HEK293T (cell line): ENCODE data around the gene PHF10.

Experiments used
- ARNT ChIP-seq: fragments of 450-650 bp; IDR thresholded peaks from 2 replicates; pipeline ENCODE4 v1.6.1; 2017; ENCODE audit warnings: mild to moderate bottlenecking
- BHLHE40 ChIP-seq: fragments of 450-650 bp; IDR thresholded peaks from 2 replicates; pipeline ENCODE4 v1.6.1; 2016; ENCODE audit warnings: mild to moderate bottlenecking, moderate library complexity, borderline replicate concordance
- ELF4 ChIP-seq: fragments of 450-650 bp; IDR thresholded peaks from 2 replicates; pipeline ENCODE4 v1.6.1; 2017; ENCODE audit warnings: antibody characterized with exemption
- FOXA1 ChIP-seq: fragments of 450-650 bp; IDR thresholded peaks from 2 replicates; pipeline ENCODE4 v1.6.1; 2016; ENCODE audit warnings: mild to moderate bottlenecking
- FOXK2 ChIP-seq: fragments of 450-650 bp; IDR thresholded peaks from 2 replicates; pipeline ENCODE4 v1.6.1; 2016; ENCODE audit warnings: mild to moderate bottlenecking
- FOXM1 ChIP-seq: fragments of 450-650 bp; IDR thresholded peaks from 2 replicates; pipeline ENCODE4 v1.6.1; 2017; ENCODE audit warnings: mild to moderate bottlenecking, borderline replicate concordance
- HDGF ChIP-seq: fragments of 450-650 bp; IDR thresholded peaks from 2 replicates; pipeline ENCODE4 v1.6.1; 2017; ENCODE audit warnings: antibody characterized with exemption, borderline replicate concordance
- SP1 ChIP-seq: fragments of 450-650 bp; IDR thresholded peaks from 2 replicates; pipeline ENCODE4 v1.6.1; 2017
- SUZ12 ChIP-seq: fragments of 450-650 bp; IDR thresholded peaks from 2 replicates; pipeline ENCODE4 v1.6.1; 2016; ENCODE audit warnings: mild to moderate bottlenecking
- TARDBP ChIP-seq: fragments of 450-650 bp; IDR thresholded peaks from 2 replicates; pipeline ENCODE4 v1.6.1; 2016
- ZNF384 ChIP-seq: fragments of 450-650 bp; IDR thresholded peaks from 2 replicates; pipeline ENCODE4 v1.6.1; 2016
- TF ChIP-seq, protein P1 (sequence below): fragments of 450-650 bp; IDR thresholded peaks from 2 replicates; pipeline ENCODE4 v1.6.1; 2016

- TF ChIP-seq SP1 (no peak), ARNT (no peak), TARDBP (no peak), HDGF (no peak), ELF4 (no peak), FOXK2 (no peak), SUZ12 (no peak), FOXA1 (no peak), ZNF384 (no peak), FOXM1 (no peak), BHLHE40 (no peak)
- TF ChIP-seq, protein P1, sequence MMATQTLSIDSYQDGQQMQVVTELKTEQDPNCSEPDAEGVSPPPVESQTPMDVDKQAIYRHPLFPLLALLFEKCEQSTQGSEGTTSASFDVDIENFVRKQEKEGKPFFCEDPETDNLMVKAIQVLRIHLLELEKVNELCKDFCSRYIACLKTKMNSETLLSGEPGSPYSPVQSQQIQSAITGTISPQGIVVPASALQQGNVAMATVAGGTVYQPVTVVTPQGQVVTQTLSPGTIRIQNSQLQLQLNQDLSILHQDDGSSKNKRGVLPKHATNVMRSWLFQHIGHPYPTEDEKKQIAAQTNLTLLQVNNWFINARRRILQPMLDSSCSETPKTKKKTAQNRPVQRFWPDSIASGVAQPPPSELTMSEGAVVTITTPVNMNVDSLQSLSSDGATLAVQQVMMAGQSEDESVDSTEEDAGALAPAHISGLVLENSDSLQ = no peak
Observed at GRCh38 chr6:169763308-169763707, 39.0 kb upstream of the PHF10 start.
